GM18909 (cell line): ENCODE data around the gene GREB1.

Source experiments
- ATAC-seq: cut with Tn5 transposase; IDR thresholded peaks from one replicate; pipeline ENCODE4 v1.9.1; 2021; ENCODE audit warnings: mild to moderate bottlenecking; ENCODE audit not compliant: unreplicated experiment, poor library complexity

Gene GREB1

GRCh38 chr2:11677136-11678055 lies 143.6 kb downstream of the GREB1 start:
- no peak for ATAC-seq

GRCh38 chr2:11678306-11678960 lies 144.6 kb downstream of the GREB1 start:
- no peak for ATAC-seq

GRCh38 chr2:11679016-11679415 lies 145.2 kb downstream of the GREB1 start:
- ATAC-seq, result no peak

GRCh38 chr2:11679486-11680181 lies 145.8 kb downstream of the GREB1 start:
- ATAC-seq, result no peak

- ATAC-seq, result no peak
Observed at GRCh38 chr2:11680182-11680900, 146.5 kb downstream of the GREB1 start.

GRCh38 chr2:11680901-11681721 lies 147.3 kb downstream of the GREB1 start:
- no peak for ATAC-seq

GRCh38 chr2:11681722-11682589 lies 148.1 kb downstream of the GREB1 start:
- peak; percentile 40 for ATAC-seq

GRCh38 chr2:11682590-11682915 lies 148.7 kb downstream of the GREB1 start:
- no peak for ATAC-seq

GRCh38 chr2:11683476-11683875 lies 149.6 kb downstream of the GREB1 start:
- no peak for ATAC-seq

- no peak for ATAC-seq
Observed at GRCh38 chr2:11683966-11684365, 150.1 kb downstream of the GREB1 start.

GRCh38 chr2:11684894-11685460 lies 151.1 kb downstream of the GREB1 start:
- no peak for ATAC-seq

- ATAC-seq, result no peak
Observed at GRCh38 chr2:11685906-11686470, 152.1 kb downstream of the GREB1 start.

GRCh38 chr2:11687736-11688135 lies 153.9 kb downstream of the GREB1 start:
- no peak for ATAC-seq

- peak; percentile 79 for ATAC-seq
Observed at GRCh38 chr2:11688222-11689069, 154.6 kb downstream of the GREB1 start.

- ATAC-seq, result no peak
Observed at GRCh38 chr2:11691076-11691660, 157.3 kb downstream of the GREB1 start.
